Inferior parietal cortex (tissue), 1 donor: Measurements from ENCODE around the gene CD52.

Experiments used
- DNase-seq: peaks from one replicate; pipeline ENCODE4 v3.0.0-alpha.2; 2016; ENCODE audit errors: extremely low spot score

The CD52 gene

GRCh38 chr1:26357121-26357602, 39.4 kb downstream of the CD52 start:
- no peak for DNase-seq

- DNase-seq: no peak
Measured at GRCh38 chr1:26358411-26359384, 40.9 kb downstream of the CD52 start.

- no peak for DNase-seq
Measured at GRCh38 chr1:26359981-26360806, 42.4 kb downstream of the CD52 start.

GRCh38 chr1:26360807-26361604, 43.2 kb downstream of the CD52 start:
- DNase-seq: no peak

GRCh38 chr1:26361605-26362122, 43.9 kb downstream of the CD52 start:
- no peak for DNase-seq

GRCh38 chr1:26362331-26362730, 44.6 kb downstream of the CD52 start:
- no peak for DNase-seq

- DNase-seq: peak; percentile 78
Measured at GRCh38 chr1:26363549-26364448, 46.0 kb downstream of the CD52 start.

- DNase-seq: no peak
Measured at GRCh38 chr1:26364956-26365355, 47.2 kb downstream of the CD52 start.

- no peak for DNase-seq
Measured at GRCh38 chr1:26367441-26367840, 49.7 kb downstream of the CD52 start.

GRCh38 chr1:26368006-26368405, 50.2 kb downstream of the CD52 start:
- no peak for DNase-seq

GRCh38 chr1:26368486-26368885, 50.7 kb downstream of the CD52 start:
- no peak for DNase-seq
